SH-SY5Y (cell line): ENCODE results near the gene COPG2.

Source experiments
- GATA2 ChIP-seq: IDR thresholded peaks from 2 replicates; pipeline ENCODE4 v1.6.1; 2011; ENCODE audit warnings: mild to moderate bottlenecking, low read depth, low read length
- GATA3 ChIP-seq: IDR thresholded peaks from 2 replicates; pipeline ENCODE4 v1.6.1; 2011; ENCODE audit warnings: low read depth, mild to moderate bottlenecking, low read length, moderate library complexity

DNA sequence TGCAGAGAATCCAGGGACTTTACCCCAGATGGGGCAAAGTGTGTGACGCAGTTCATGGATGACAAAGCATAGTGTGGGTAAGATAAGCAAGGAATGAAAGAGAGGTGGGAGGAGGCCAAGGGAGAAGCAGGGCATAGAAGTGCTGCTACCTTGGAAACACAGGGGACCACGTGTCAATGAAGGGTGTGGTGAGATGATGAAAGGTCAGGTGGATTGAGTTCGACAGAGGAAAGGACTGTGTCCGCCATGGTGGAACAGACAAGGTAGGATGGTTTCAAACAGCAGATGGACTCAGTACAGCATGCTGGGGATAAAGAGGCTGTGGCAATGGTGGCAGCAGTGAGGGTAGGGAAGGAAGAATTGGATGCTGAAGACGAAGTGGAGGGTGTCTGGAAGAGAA lies 143.9 kb downstream of the COPG2 start:
- TF ChIP-seq GATA2 (no peak), GATA3 (no peak)
